Peyer's patch (tissue), 4 donors: ENCODE measurements around the gene MAP3K12. TPM values are rescaled to one million over a fixed set of nuclear protein-coding genes. Genes with fewer than 3 reads are reported as not detected.

ENCODE experiments used
- DNase-seq, 3 donors: peaks; one replicate each; pipeline ENCODE4 v3.0.0-alpha.2; 2017 to 2019
- H3K27ac ChIP-seq, 4 donors: fragments of 200-600 bp; sonication (generic); one replicate each; pipeline ENCODE4 v1.5.1; 2016 to 2019
- H3K27me3 ChIP-seq, 2 donors: fragments of 200-600 bp; sonication (generic); one replicate each; pipeline ENCODE4 v1.5.1; 2019
- H3K36me3 ChIP-seq, 3 donors: fragments of 200-600 bp; sonication (generic); one replicate each; pipeline ENCODE4 v1.5.1; 2016 to 2019
- H3K4me1 ChIP-seq, 4 donors: fragments of 200-600 bp; sonication (generic); one replicate each; pipeline ENCODE4 v1.5.1; 2016 to 2019
- H3K4me3 ChIP-seq, 4 donors: fragments of 200-600 bp; sonication (generic); 1 replicate in 3 of 4; 2 replicates in 1 of 4; pipeline ENCODE4 v1.5.1; 2016 to 2019; ENCODE audit warnings: mild to moderate bottlenecking in 1 of 4
- H3K9me3 ChIP-seq, 4 donors: fragments of 200-600 bp; sonication (generic); one replicate each; pipeline ENCODE4 v1.5.1; 2016 to 2019; ENCODE audit warnings: mild to moderate bottlenecking in 1 of 4
- CTCF ChIP-seq, 6 experiments: fragments of 450-650 bp in 4 of 6; fragments of 200-600 bp in 2 of 6; sonication (generic) in 1 of 6; IDR thresholded peaks; one replicate each; pipeline ENCODE4 v1.5.1; 2017 to 2019; ENCODE audit warnings: antibody characterized with exemption in 6 of 6, mild to moderate bottlenecking in 3 of 6, moderate library complexity in 1 of 6
- POLR2A ChIP-seq, 2 donors: fragments of 450-650 bp; IDR thresholded peaks; one replicate each; pipeline ENCODE4 v1.5.1; 2017; ENCODE audit warnings: antibody characterized with exemption in 2 of 2, mild to moderate bottlenecking in 2 of 2, moderate library complexity in 2 of 2
- total RNA-seq, 4 donors: library from RNA; depleted of rRNA; stranded (reverse); fragments of >200 nt; gene quantifications; one replicate each; pipeline ENCODE4 v1.1.0, GENCODE V29; 2016

The MAP3K12 gene
- total RNA-seq, 4 donors from 2014 or later, result 6.5 to 44.6 (median 11.6) TPM

- Histone ChIP-seq H3K36me3 (peaks cover 0 to 48% (median 0%) of the 10 kb centered on the region in 3 donors), H3K27me3 (no peaks in the 10 kb centered on the region), H3K4me1 (peaks cover 0 to 14% (median 2%) of the 10 kb centered on the region in 4 donors), H3K27ac (no peak overlapping the region), H3K4me3 (no peak overlapping the region), H3K9me3 (no peaks in the 10 kb centered on the region)
- TF ChIP-seq CTCF (IDR thresholded peaks at IDR 0.05) (no peak), POLR2A (IDR thresholded peaks at IDR 0.05) (no peak)
- DNase-seq, result no peak
Observed at GRCh38 chr12:53485955-53486735, 13.1 kb downstream of the MAP3K12 start.

GRCh38 chr12:53484686-53485575, 14.3 kb downstream of the MAP3K12 start:
- Histone ChIP-seq H3K4me3 (no peak overlapping the region), H3K27me3 (no peaks in the 10 kb centered on the region), H3K4me1 (peaks cover 0 to 19% (median 2%) of the 10 kb centered on the region in 4 donors), H3K27ac (no peak overlapping the region), H3K36me3 (peaks cover 0 to 60% (median 0%) of the 10 kb centered on the region in 3 donors), H3K9me3 (no peaks in the 10 kb centered on the region)
- DNase-seq, result no peak
- TF ChIP-seq CTCF (IDR thresholded peaks at IDR 0.05) (no peak), POLR2A (IDR thresholded peaks at IDR 0.05) (no peak)

- H3K27ac ChIP-seq, result peak overlapping the region in 2 of 4 donors; percentile 24 to 53
- DNase-seq, result no peak
- no peak for TF ChIP-seq POLR2A (IDR thresholded peaks at IDR 0.05)
- H3K36me3 ChIP-seq, result peaks cover 0 to 69% (median 0%) of the 10 kb centered on the region in 3 donors
- no peaks in the 10 kb centered on the region for H3K27me3 ChIP-seq
- no peaks in the 10 kb centered on the region for H3K9me3 ChIP-seq
- H3K4me3 ChIP-seq, result no peak overlapping the region
- peaks cover 0 to 19% (median 2%) of the 10 kb centered on the region in 4 donors for H3K4me1 ChIP-seq
Observed at GRCh38 chr12:53483979-53484377, 15.3 kb downstream of the MAP3K12 start.

- H3K27ac ChIP-seq, result peak overlapping the region in 2 of 4 donors; percentile 24 to 53
- no peaks in the 10 kb centered on the region for H3K9me3 ChIP-seq
- no peak overlapping the region for H3K4me3 ChIP-seq
- TF ChIP-seq CTCF (IDR thresholded peaks at IDR 0.05), result no peak
- TF ChIP-seq POLR2A (IDR thresholded peaks at IDR 0.05), result no peak
- H3K36me3 ChIP-seq, result peaks cover 0 to 75% (median 0%) of the 10 kb centered on the region in 3 donors
- H3K4me1 ChIP-seq, result peaks cover 0 to 19% (median 2%) of the 10 kb centered on the region in 4 donors
- no peaks in the 10 kb centered on the region for H3K27me3 ChIP-seq
- DNase-seq, result peak in 2 of 3 donors; percentile 69 to 73
Observed at GRCh38 chr12:53483225-53483978, 15.9 kb downstream of the MAP3K12 start.

GRCh38 chr12:53482626-53483168, 16.6 kb downstream of the MAP3K12 start:
- peaks cover 0 to 82% (median 0%) of the 10 kb centered on the region in 3 donors for H3K36me3 ChIP-seq
- H3K27me3 ChIP-seq, result no peaks in the 10 kb centered on the region
- H3K4me1 ChIP-seq, result peaks cover 0 to 19% (median 2%) of the 10 kb centered on the region in 4 donors
- no peak for TF ChIP-seq CTCF (IDR thresholded peaks at IDR 0.05)
- TF ChIP-seq POLR2A (IDR thresholded peaks at IDR 0.05), result no peak
- H3K27ac ChIP-seq, result peak overlapping the region in 1 of 4 donors; percentile 53
- peak in 1 of 3 donors; percentile 45 for DNase-seq
- no peaks in the 10 kb centered on the region for H3K9me3 ChIP-seq
- no peak overlapping the region for H3K4me3 ChIP-seq
